Astrocyte of the cerebellum (primary cell): ENCODE data around the gene TAF15.
A peak's percentile ranks its signal among the peaks of the same experiment; 100 is the strongest.

ENCODE experiments used
- DNase-seq: peaks from one replicate; pipeline ENCODE4 v3.0.0-alpha.2; 2011; ENCODE audit warnings: low read depth
- H3K4me3 ChIP-seq: 2 replicates; pipeline ENCODE4 v1.5.1; 2011; ENCODE audit warnings: mild to moderate bottlenecking, low read depth, low read length, moderate library complexity
- CTCF ChIP-seq: IDR thresholded peaks from 2 replicates; pipeline ENCODE4 v1.5.1; 2012; ENCODE audit warnings: low read length, low read depth, moderate library complexity, mild to moderate bottlenecking; ENCODE audit errors: missing control alignments
- in situ Hi-C: cut with HindIII; loops from 2 replicates; pipeline ENCODE4 v1.10.0; 2017; ENCODE audit warnings: low sequenced_read_pairs

The TAF15 gene

GRCh38 chr17:35765756-35766488, 43.4 kb upstream of the TAF15 start:
- TF ChIP-seq CTCF: no peak
- H3K4me3 ChIP-seq: no peak overlapping the region
- DNase-seq: no peak
- in situ Hi-C loops: no loop called here

- no peak overlapping the region for H3K4me3 ChIP-seq
- TF ChIP-seq CTCF: no peak
- DNase-seq: no peak
- in situ Hi-C loops: no loop called here
Observed at GRCh38 chr17:35766489-35766877, 42.8 kb upstream of the TAF15 start.

- peak; percentile 71 for TF ChIP-seq CTCF
- DNase-seq: no peak
- no peak overlapping the region for H3K4me3 ChIP-seq
- in situ Hi-C loops: no loop called here
Observed at GRCh38 chr17:35766903-35767510, 42.3 kb upstream of the TAF15 start.

- H3K4me3 ChIP-seq: no peak overlapping the region
- no peak for TF ChIP-seq CTCF
- in situ Hi-C loops: no loop called here
- DNase-seq: no peak
Observed at GRCh38 chr17:35768797-35769196, 40.5 kb upstream of the TAF15 start.

- H3K4me3 ChIP-seq: no peak overlapping the region
- peak; percentile 16 for TF ChIP-seq CTCF
- in situ Hi-C loops: no loop called here
- DNase-seq: no peak
Observed at GRCh38 chr17:35769895-35770486, 39.3 kb upstream of the TAF15 start.

GRCh38 chr17:35773129-35773528, 36.2 kb upstream of the TAF15 start:
- no peak for TF ChIP-seq CTCF
- no peak overlapping the region for H3K4me3 ChIP-seq
- DNase-seq: no peak
- in situ Hi-C loops: no loop called here
